HL-60 (cell line): ENCODE data around the gene SH3YL1.

Source experiments
- DNase-seq, 2 experiments: peaks; one replicate each; pipeline ENCODE4 v3.0.0-alpha.2; 2010 to 2020; ENCODE audit warnings: low read depth in 1 of 2, low spot score in 1 of 2
- H3K27ac ChIP-seq: fragments of 250-450 bp; sonication (Bioruptor Pico); replicated peaks from 2 replicates; pipeline ENCODE4 v1.5.1; 2020; ENCODE audit warnings: mild to moderate bottlenecking, moderate library complexity
- H3K27me3 ChIP-seq: fragments of 250-450 bp; sonication (Bioruptor Pico); 2 replicates; pipeline ENCODE4 v1.5.1; 2021; ENCODE audit warnings: mild to moderate bottlenecking, moderate library complexity; ENCODE audit not compliant: insufficient read depth, poor library complexity, severe bottlenecking
- H3K4me3 ChIP-seq: replicated peaks from 2 replicates; pipeline ENCODE4 v1.5.1; 2011; ENCODE audit warnings: mild to moderate bottlenecking, control low read depth, low read length; ENCODE audit not compliant: insufficient read depth
- CTCF ChIP-seq: IDR thresholded peaks from one replicate; pipeline ENCODE4 v1.5.1; 2011; ENCODE audit warnings: low read length, control low read depth, inconsistent platforms; ENCODE audit not compliant: insufficient read depth
- GABPA ChIP-seq: IDR thresholded peaks from 2 replicates; pipeline ENCODE4 v1.6.1; 2012; ENCODE audit warnings: low read depth
- POLR2AphosphoS5 ChIP-seq: IDR thresholded peaks from 2 replicates; pipeline ENCODE4 v1.6.1; 2012; ENCODE audit warnings: low read depth
- SPI1 ChIP-seq: IDR thresholded peaks from 2 replicates; pipeline ENCODE4 v1.6.1; 2012; ENCODE audit warnings: low read depth, mild to moderate bottlenecking, borderline replicate concordance
- TF ChIP-seq, protein P1 (sequence below): IDR thresholded peaks from 2 replicates; pipeline ENCODE4 v1.6.1; 2012; ENCODE audit warnings: low read depth; ENCODE audit not compliant: insufficient replicate concordance

The SH3YL1 gene

GRCh38 chr2:191311-192190, 72.3 kb downstream of the SH3YL1 start:
- no peaks in the 10 kb centered on the region for H3K27me3 ChIP-seq
- H3K27ac ChIP-seq: no peak overlapping the region
- H3K4me3 ChIP-seq: no peak overlapping the region
- no peak for TF ChIP-seq SPI1
- TF ChIP-seq, protein P1, sequence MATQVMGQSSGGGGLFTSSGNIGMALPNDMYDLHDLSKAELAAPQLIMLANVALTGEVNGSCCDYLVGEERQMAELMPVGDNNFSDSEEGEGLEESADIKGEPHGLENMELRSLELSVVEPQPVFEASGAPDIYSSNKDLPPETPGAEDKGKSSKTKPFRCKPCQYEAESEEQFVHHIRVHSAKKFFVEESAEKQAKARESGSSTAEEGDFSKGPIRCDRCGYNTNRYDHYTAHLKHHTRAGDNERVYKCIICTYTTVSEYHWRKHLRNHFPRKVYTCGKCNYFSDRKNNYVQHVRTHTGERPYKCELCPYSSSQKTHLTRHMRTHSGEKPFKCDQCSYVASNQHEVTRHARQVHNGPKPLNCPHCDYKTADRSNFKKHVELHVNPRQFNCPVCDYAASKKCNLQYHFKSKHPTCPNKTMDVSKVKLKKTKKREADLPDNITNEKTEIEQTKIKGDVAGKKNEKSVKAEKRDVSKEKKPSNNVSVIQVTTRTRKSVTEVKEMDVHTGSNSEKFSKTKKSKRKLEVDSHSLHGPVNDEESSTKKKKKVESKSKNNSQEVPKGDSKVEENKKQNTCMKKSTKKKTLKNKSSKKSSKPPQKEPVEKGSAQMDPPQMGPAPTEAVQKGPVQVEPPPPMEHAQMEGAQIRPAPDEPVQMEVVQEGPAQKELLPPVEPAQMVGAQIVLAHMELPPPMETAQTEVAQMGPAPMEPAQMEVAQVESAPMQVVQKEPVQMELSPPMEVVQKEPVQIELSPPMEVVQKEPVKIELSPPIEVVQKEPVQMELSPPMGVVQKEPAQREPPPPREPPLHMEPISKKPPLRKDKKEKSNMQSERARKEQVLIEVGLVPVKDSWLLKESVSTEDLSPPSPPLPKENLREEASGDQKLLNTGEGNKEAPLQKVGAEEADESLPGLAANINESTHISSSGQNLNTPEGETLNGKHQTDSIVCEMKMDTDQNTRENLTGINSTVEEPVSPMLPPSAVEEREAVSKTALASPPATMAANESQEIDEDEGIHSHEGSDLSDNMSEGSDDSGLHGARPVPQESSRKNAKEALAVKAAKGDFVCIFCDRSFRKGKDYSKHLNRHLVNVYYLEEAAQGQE: no peak
- no peak for TF ChIP-seq GABPA
- TF ChIP-seq POLR2AphosphoS5: no peak
- no peak for TF ChIP-seq CTCF
- DNase-seq: no peak

DNA sequence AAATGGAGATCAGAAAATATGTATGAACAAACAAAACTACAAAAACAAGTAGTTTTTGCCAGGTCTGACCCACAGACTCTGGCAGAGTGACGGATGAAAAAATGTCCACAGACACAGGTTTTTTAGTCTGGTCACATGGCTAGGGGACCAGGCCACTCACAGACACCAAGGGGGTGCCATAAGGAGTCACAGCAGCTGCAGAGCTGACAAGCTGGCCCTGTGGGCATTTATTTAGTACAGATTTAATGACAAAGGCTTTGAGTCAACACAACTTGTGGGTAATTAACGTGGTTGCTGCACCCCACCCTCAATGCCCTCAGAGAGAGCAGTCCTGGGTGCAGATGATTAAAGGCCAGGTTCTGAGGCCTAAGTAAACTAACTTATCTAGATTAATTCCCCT, 76.0 kb downstream of the SH3YL1 start:
- H3K4me3 ChIP-seq: no peak overlapping the region
- no peak overlapping the region for H3K27ac ChIP-seq
- H3K27me3 ChIP-seq: no peaks in the 10 kb centered on the region
- no peak for DNase-seq
- TF ChIP-seq POLR2AphosphoS5 (no peak), GABPA (no peak), SPI1 (no peak), CTCF (no peak)
- TF ChIP-seq, protein P1: no peak

GRCh38 chr2:185221-185620, 78.6 kb downstream of the SH3YL1 start:
- TF ChIP-seq, protein P1: no peak
- TF ChIP-seq POLR2AphosphoS5 (no peak), CTCF (no peak), SPI1 (no peak)
- no peaks in the 10 kb centered on the region for H3K27me3 ChIP-seq
- H3K4me3 ChIP-seq: no peak overlapping the region
- H3K27ac ChIP-seq: no peak overlapping the region
- no peak for DNase-seq
